Prostate gland (tissue), 2 donors: ENCODE data around the gene CENPN.

Experiments used
- POLR2A ChIP-seq: fragments of 450-650 bp; IDR thresholded peaks from one replicate; pipeline ENCODE4 v1.6.1; 2016; ENCODE audit warnings: antibody characterized with exemption, mild to moderate bottlenecking
- TF ChIP-seq, protein P1 (sequence below), 4 experiments: fragments of 200-600 bp in 2 of 4; fragments of 450-650 bp in 2 of 4; sonication (generic) in 2 of 4; IDR thresholded peaks; 1 replicate in 3 of 4; 2 replicates in 1 of 4; pipeline ENCODE4 v1.5.1; 2016 to 2019; ENCODE audit warnings: antibody characterized with exemption in 4 of 4, mild to moderate bottlenecking in 2 of 4, moderate library complexity in 2 of 4

DNA sequence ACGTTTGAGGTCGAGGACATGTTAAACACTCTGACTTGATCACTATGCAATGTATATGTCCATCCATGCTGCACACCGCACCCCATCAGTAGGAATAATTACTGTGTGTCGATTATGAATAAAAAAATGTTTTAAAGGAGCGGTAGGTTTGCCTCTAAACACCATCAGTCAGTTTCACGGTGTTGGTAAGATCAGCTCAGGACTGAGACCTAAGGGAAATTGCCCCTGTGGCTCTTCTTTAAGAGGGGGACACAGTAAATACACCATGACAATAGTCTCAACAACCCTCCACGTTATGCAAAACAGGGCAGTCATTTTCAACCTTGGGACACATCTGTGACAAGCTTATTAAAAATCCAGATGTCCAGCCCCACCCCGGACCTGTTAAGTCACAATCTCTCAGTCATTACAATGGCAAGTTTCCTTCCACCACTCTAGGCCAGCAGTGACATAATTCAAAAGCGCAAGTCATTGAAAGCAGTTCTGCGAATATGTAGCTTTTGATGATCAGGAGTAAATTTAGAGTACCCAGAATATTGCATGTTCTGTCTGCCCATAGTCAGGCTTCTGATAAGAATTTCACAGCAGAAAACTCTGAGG, 29.8 kb downstream of the CENPN start:
- TF ChIP-seq, protein P1, sequence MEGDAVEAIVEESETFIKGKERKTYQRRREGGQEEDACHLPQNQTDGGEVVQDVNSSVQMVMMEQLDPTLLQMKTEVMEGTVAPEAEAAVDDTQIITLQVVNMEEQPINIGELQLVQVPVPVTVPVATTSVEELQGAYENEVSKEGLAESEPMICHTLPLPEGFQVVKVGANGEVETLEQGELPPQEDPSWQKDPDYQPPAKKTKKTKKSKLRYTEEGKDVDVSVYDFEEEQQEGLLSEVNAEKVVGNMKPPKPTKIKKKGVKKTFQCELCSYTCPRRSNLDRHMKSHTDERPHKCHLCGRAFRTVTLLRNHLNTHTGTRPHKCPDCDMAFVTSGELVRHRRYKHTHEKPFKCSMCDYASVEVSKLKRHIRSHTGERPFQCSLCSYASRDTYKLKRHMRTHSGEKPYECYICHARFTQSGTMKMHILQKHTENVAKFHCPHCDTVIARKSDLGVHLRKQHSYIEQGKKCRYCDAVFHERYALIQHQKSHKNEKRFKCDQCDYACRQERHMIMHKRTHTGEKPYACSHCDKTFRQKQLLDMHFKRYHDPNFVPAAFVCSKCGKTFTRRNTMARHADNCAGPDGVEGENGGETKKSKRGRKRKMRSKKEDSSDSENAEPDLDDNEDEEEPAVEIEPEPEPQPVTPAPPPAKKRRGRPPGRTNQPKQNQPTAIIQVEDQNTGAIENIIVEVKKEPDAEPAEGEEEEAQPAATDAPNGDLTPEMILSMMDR (IDR thresholded peaks at IDR 0.05) = no peak
- no peak for TF ChIP-seq POLR2A
